Keratinocyte (primary cell): ENCODE results near the gene ZNF804B.

Source experiments
- CTCF ChIP-seq, 3 experiments: IDR thresholded peaks in 1 of 3; conservative IDR thresholded peaks in 1 of 3; optimal IDR thresholded peaks in 1 of 3; 2 replicates in 2 of 3; 3 replicates in 1 of 3; pipeline versions ENCODE3 to v1.5.1; 2011; ENCODE audit warnings: low read length in 3 of 3, mild to moderate bottlenecking in 3 of 3, moderate library complexity in 2 of 3, control low read depth in 1 of 3, inconsistent platforms in 1 of 3; ENCODE audit not compliant: insufficient read depth in 2 of 3; ENCODE audit errors: extremely low read depth in 1 of 3
- EZH2 ChIP-seq: IDR thresholded peaks from one replicate; pipeline ENCODE4 v1.6.1; 2012; ENCODE audit warnings: inconsistent platforms, mild to moderate bottlenecking, low read length, moderate library complexity

GRCh38 chr7:89264126-89264525 is 504.6 kb downstream of the ZNF804B start:
- TF ChIP-seq CTCF (optimal IDR thresholded peaks at IDR 0.05 in 1 of 3, IDR thresholded peaks at IDR 0.05 in 1 of 3, conservative IDR thresholded peaks at IDR 0.05 in 1 of 3; ENCODE audit: extremely low read depth in 1 of 3, insufficient read depth in 2 of 3, low read length in 3 of 3): no peak
- TF ChIP-seq EZH2: no peak
